Fibroblast of the aortic adventitia (primary cell): ENCODE results near the gene RASSF8. TPM values are rescaled to one million over a fixed set of nuclear protein-coding genes. Genes with fewer than 3 reads are reported as not detected.

ENCODE experiments used
- DNase-seq: peaks from one replicate; pipeline ENCODE4 v3.0.0-alpha.2; 2010; ENCODE audit warnings: low read depth
- H3K4me3 ChIP-seq: 2 replicates; pipeline ENCODE4 v1.5.1; 2011; ENCODE audit warnings: low read depth, mild to moderate bottlenecking, control low read depth, low read length, moderate library complexity
- total RNA-seq: library from RNA; depleted of rRNA; stranded (reverse); fragments of >200 nt; gene quantifications from 2 replicates; pipeline ENCODE4 v1.2.3, GENCODE V29; 2012; ENCODE audit warnings: low replicate concordance
- TF ChIP-seq, protein P1 (sequence below): IDR thresholded peaks from 2 replicates; pipeline ENCODE4 v1.5.1; 2011; ENCODE audit warnings: mild to moderate bottlenecking, low read length, control low read depth, inconsistent platforms; ENCODE audit not compliant: insufficient read depth

RASSF8 gene
- total RNA-seq, 1 donor: 128 TPM

DNA sequence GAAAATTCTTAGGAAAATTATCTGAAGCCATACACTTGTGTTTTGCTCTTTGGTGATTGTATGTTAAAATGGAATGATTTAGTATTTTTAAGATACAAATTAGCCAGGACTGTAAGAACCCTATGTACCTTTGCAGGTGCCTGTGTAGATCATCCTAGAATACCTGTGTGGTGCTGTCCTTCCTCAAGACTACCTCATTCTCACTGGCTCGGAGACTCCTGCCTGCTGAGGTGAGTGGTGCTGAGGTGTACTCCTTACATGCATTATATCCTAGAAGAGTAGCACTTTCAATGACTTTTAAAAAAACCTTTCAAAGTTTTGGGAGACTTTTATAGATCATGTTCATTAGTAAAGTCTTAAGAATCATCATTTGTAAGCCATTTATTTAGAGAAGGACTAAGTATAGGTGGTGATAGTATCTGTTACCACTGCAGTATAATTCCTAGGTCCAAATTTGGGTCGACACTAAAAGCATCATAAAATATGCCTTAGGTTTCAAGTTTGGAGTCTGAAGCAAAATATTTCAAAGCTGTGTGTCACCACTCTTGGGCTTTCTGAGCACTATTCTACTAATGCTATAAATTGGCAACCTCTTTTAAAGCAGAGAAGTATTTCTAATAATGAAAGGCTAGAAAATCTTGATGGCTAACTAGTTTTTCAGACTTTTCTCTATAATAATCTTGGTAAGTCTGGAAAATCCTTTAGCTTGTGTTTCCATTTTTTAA, 36.6 kb downstream of the RASSF8 start:
- H3K4me3 ChIP-seq: no peak overlapping the region
- DNase-seq: peak; percentile 43
- TF ChIP-seq, protein P1, sequence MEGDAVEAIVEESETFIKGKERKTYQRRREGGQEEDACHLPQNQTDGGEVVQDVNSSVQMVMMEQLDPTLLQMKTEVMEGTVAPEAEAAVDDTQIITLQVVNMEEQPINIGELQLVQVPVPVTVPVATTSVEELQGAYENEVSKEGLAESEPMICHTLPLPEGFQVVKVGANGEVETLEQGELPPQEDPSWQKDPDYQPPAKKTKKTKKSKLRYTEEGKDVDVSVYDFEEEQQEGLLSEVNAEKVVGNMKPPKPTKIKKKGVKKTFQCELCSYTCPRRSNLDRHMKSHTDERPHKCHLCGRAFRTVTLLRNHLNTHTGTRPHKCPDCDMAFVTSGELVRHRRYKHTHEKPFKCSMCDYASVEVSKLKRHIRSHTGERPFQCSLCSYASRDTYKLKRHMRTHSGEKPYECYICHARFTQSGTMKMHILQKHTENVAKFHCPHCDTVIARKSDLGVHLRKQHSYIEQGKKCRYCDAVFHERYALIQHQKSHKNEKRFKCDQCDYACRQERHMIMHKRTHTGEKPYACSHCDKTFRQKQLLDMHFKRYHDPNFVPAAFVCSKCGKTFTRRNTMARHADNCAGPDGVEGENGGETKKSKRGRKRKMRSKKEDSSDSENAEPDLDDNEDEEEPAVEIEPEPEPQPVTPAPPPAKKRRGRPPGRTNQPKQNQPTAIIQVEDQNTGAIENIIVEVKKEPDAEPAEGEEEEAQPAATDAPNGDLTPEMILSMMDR: no peak

DNA sequence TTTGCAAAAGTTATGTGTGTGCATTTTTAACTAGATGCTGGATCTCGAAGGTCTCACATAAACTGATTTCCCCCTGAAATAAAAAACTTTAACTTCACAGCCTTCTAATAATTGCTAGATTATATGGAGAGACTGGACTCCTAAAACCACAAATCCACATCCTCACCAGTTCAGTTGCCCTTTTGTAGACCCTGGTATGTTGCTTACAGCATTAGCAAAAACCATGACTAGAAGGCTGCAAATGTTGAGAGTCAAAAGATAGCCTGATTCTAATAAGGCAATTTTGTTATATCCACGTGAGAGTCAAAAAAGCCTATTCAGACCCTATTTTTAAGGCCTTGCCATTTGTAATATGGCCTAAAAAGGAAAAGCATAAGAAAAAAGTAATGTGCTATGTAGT, 37.4 kb downstream of the RASSF8 start:
- no peak for DNase-seq
- TF ChIP-seq, protein P1: no peak
- no peak overlapping the region for H3K4me3 ChIP-seq

DNA sequence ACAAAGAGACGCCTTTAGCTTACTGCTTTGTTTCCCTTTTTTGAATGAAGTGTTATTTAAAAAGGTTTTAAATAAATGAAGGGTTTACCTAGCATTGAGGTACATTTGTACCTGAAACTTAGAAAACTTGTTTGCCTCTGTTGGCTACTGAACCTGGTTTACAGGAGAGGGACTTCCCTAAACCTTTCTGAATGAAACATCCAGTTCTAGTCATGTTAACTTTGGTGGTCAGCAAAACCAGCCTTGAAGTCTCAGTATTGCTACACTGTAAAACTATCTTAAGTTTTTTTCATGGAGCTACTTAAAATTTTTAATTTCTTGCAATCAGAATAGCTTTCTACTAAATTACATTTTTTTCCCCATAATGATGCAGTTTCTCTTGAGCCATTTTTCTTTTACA, 38.2 kb downstream of the RASSF8 start:
- no peak for DNase-seq
- H3K4me3 ChIP-seq: no peak overlapping the region
- TF ChIP-seq, protein P1: no peak

DNA sequence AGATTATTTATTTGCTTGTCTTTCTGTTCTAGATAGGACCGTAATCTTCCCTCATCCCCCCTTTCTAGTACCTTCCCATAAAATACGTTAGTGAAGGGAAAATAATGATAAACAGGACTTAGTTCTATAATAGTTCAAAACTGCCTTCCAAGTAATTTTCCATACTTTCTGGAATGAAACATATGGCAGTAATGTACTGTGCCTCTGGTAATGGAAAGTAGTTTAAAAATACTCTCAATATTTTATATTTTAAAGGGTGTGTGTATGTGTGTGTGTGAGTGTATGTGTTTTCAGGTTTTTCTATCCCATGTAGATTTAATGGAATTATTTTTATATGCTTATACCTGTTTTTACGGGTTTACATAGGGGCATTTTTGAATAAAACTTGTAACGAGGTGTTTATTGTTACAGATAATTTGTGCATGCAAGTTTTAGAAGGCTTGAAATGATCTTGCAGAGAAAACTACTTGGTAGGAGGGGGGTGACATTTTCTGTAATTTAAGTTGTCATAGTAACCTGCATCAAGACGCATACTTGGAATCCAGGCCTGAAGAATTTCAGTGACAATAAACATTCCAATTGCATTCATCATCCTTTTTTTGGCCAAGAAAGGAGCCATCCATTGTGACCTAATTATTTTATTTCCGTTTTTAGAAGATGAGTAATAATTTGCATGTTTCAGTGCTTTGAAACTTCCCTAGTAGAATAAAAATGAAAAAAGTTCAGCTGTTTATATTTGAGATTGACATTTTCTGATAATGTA, 38.9 kb downstream of the RASSF8 start:
- H3K4me3 ChIP-seq: no peak overlapping the region
- peak; percentile 97 for DNase-seq
- TF ChIP-seq, protein P1: no peak

DNA sequence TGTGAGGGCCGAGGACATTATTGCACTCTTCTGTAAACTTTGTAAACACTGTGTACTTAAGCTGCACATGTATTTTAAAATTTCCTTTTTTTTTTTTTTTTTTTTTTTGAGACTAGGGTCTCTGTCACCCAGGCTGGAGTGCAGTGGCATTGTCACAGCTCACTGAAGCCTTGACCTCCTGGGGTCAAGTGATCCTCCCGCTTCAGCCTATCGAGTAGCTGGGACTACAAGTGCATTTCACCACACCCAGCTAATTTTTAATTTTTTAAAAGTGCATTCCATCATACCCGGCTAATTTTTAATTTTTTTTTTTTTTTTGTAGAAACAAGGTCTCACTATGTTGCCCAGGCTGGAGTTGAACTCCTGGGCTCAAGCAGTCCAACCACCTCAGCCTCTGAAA, 42.4 kb downstream of the RASSF8 start:
- DNase-seq: no peak
- H3K4me3 ChIP-seq: no peak overlapping the region
- TF ChIP-seq, protein P1: no peak

DNA sequence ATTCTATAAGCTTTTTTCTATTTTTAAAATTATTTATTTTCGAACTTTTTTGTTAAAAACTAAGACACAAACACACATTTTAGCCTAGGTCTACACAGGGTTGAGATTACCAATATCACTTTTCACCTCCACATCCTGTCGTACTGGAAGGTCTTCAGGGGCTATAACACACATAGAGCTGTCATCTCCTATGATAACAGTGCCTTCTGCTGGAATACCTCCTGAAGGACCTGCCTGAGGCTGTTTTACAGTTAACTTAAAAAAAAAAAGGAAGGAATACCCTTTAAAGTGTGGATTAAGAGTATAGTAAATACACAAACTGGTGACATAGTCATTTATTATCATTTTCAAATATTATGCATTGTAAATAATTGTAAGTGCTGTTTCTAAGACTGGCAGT, 43.0 kb downstream of the RASSF8 start:
- H3K4me3 ChIP-seq: no peak overlapping the region
- TF ChIP-seq, protein P1: no peak
- DNase-seq: no peak
